GM23248 (cell line): ENCODE results near the gene CPNE5. TPM values are rescaled to one million over a fixed set of nuclear protein-coding genes. Genes with fewer than 3 reads are reported as not detected.

Experiments used
- DNase-seq: peaks from one replicate; pipeline ENCODE4 v3.0.0-alpha.2; 2015
- H2AFZ ChIP-seq: fragments of 200-600 bp; sonication (generic); 2 replicates; pipeline ENCODE4 v1.6.1; 2016; ENCODE audit warnings: antibody characterized with exemption
- H3F3A ChIP-seq: fragments of 200-600 bp; sonication (generic); 2 replicates; pipeline ENCODE4 v1.6.1; 2016; ENCODE audit warnings: mild to moderate bottlenecking, antibody characterized with exemption, mixed run types; ENCODE audit not compliant: insufficient read depth
- H3K27ac ChIP-seq: fragments of 200-600 bp; sonication (generic); 2 replicates; pipeline ENCODE4 v1.5.1; 2016; ENCODE audit warnings: mild to moderate bottlenecking
- H3K27me3 ChIP-seq: fragments of 200-600 bp; sonication (generic); replicated peaks from 2 replicates; pipeline ENCODE4 v1.6.1; 2016; ENCODE audit warnings: mild to moderate bottlenecking; ENCODE audit not compliant: insufficient read depth
- H3K36me3 ChIP-seq: fragments of 200-600 bp; sonication (generic); 2 replicates; pipeline ENCODE4 v1.6.1; 2016; ENCODE audit warnings: low read depth, mild to moderate bottlenecking
- H3K4me1 ChIP-seq: fragments of 200-600 bp; sonication (generic); 2 replicates; pipeline ENCODE4 v1.6.1; 2016; ENCODE audit warnings: mild to moderate bottlenecking; ENCODE audit not compliant: insufficient read depth
- H3K4me2 ChIP-seq: fragments of 200-600 bp; sonication (generic); one replicate; pipeline ENCODE4 v1.6.1; 2016; ENCODE audit warnings: mild to moderate bottlenecking; ENCODE audit not compliant: unreplicated experiment
- H3K4me3 ChIP-seq: fragments of 200-600 bp; sonication (generic); 2 replicates; pipeline ENCODE4 v1.5.1; 2016; ENCODE audit warnings: mild to moderate bottlenecking
- H3K79me2 ChIP-seq: fragments of 200-600 bp; sonication (generic); 2 replicates; pipeline ENCODE4 v1.6.1; 2016; ENCODE audit warnings: mild to moderate bottlenecking; ENCODE audit not compliant: insufficient read depth
- H3K9ac ChIP-seq: fragments of 200-600 bp; sonication (generic); 2 replicates; pipeline ENCODE4 v1.6.1; 2016; ENCODE audit warnings: mild to moderate bottlenecking
- H3K9me2 ChIP-seq: fragments of 200-600 bp; sonication (generic); 2 replicates; pipeline ENCODE4 v1.6.1; 2016; ENCODE audit warnings: mixed run types, mild to moderate bottlenecking, moderate library complexity; ENCODE audit not compliant: insufficient read depth
- H3K9me3 ChIP-seq: fragments of 200-600 bp; sonication (generic); one replicate; pipeline ENCODE4 v1.6.1; 2017; ENCODE audit warnings: low read depth
- H4K20me1 ChIP-seq: fragments of 200-600 bp; sonication (generic); 2 replicates; pipeline ENCODE4 v1.6.0; 2016; ENCODE audit not compliant: insufficient read depth
- EZH2 ChIP-seq: fragments of 200-600 bp; sonication (generic); IDR thresholded peaks from 2 replicates; pipeline ENCODE4 v1.6.1; 2018; ENCODE audit warnings: antibody characterized with exemption, mild to moderate bottlenecking; ENCODE audit not compliant: insufficient read depth, poor library complexity, severe bottlenecking
- EZH2phosphoT487 ChIP-seq: fragments of 200-600 bp; sonication (generic); IDR thresholded peaks from 2 replicates; pipeline ENCODE4 v1.6.1; 2018; ENCODE audit warnings: antibody characterized with exemption, moderate library complexity, mild to moderate bottlenecking, low read depth; ENCODE audit not compliant: insufficient read depth
- WGBS, 2 experiments: methylation state at CpG; one replicate each; pipeline ENCODE4 v1.1.6; 2015 to 2017; ENCODE audit warnings: low lambda C conversion rate in 2 of 2, low coverage in 1 of 2; ENCODE audit errors: missing lambda C conversion rate in 2 of 2; 5-methylcytosine and 5-hydroxymethylcytosine counted together
- in situ Hi-C: fragments of 300-500 bp; cut with MboI; formaldehyde crosslinking; loops from 2 replicates; pipeline ENCODE4 v1.15.0; 2020
- polyA plus RNA-seq: library from polyadenylated mRNA; unstranded; fragments of >200 nt; fragmentation: Nextera tagmentation; extraction: Ambion mirVana; gene quantifications from 2 replicates; pipeline ENCODE4 v1.2.1, GENCODE V29; 2016
- total RNA-seq: library from RNA; depleted of rRNA; stranded (reverse); fragments of >200 nt; shearing (Covaris generic); gene quantifications from 2 replicates; pipeline ENCODE4 v1.2.3, GENCODE V29; 2014

The CPNE5 gene
- total and polyA plus RNA-seq, 2 experiments from 2014 or later, result 0.23 TPM; not detected in 1

GRCh38 chr6:36865835-36866234 is 26.6 kb upstream of the CPNE5 start:
- Histone ChIP-seq H3F3A (no peaks in the 10 kb centered on the region), H3K9me3 (no peaks in the 10 kb centered on the region), H2AFZ (no peak overlapping the region), H3K27me3 (no peaks in the 10 kb centered on the region), H3K36me3 (no peaks in the 10 kb centered on the region; the same call in 1 of the 2 replicates), H3K79me2 (peaks cover 55% of the 10 kb centered on the region), H3K9ac (no peak overlapping the region), H3K4me3 (no peak overlapping the region), H4K20me1 (no peaks in the 10 kb centered on the region), H3K9me2 (no peaks in the 10 kb centered on the region), H3K4me2 (no peak overlapping the region), H3K4me1 (no peaks in the 10 kb centered on the region), H3K27ac (no peak overlapping the region)
- TF ChIP-seq EZH2phosphoT487 (no peak), EZH2 (no peak)
- in situ Hi-C loops, result no loop called here
- 77 to 85% methylated on average over 2 of the region's 2 CpGs for WGBS, 2 experiments
- DNase-seq, result no peak

DNA sequence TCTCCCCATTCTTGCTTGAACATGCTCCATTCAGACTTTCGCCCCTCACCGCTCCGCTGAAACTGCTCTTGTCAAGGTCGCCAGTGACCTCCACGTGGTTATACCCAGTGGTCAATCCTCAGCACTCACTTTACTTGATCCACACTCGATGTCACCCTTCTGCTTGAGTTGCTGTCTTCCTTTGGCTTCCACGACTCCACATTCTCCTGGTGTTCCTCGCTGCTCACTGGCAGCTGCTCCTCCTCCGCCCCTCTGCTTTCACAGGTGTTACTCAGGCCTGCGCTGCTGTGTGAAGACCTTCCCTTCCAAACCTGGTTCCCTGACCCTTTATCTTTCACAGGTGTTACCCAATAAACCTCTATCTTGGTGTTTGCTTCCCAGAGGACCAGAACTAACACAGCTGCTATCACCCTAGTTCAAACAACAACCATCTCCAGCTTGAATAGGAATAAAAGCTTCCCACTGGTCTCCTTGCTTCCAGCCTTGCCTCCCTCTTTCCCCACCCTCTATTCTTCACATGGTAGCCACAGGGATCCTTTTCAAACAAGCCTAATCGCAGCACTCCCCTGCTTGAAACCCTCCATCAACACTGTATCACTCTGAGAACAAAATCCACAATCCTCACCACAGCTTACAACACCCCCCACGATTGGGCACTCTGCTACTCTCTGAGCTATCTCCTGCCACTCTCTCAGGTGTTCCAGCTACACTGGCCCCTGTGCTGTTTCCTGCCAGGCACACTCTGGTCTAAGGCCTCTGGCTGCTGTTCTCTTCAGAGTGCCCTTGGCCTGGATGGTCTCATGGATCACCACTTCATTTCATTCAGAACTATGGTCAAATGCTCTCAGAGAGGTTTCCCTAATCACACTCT is 24.7 kb upstream of the CPNE5 start:
- WGBS, 2 experiments, result 90 to 91% methylated on average over 12 of the region's 12 CpGs
- no peaks in the 10 kb centered on the region for H3K27me3 ChIP-seq
- no peak overlapping the region for H2AFZ ChIP-seq
- no peak for DNase-seq
- in situ Hi-C loops, result no loop called here
- H3K79me2 ChIP-seq, result peaks cover 63% of the 10 kb centered on the region
- no peak for TF ChIP-seq EZH2
- no peak for TF ChIP-seq EZH2phosphoT487
- peaks cover 1% of the 10 kb centered on the region for H3K4me1 ChIP-seq
- H3K9me2 ChIP-seq, result no peaks in the 10 kb centered on the region
- H3F3A ChIP-seq, result no peaks in the 10 kb centered on the region
- no peaks in the 10 kb centered on the region for H4K20me1 ChIP-seq
- no peak overlapping the region for H3K4me2 ChIP-seq
- H3K27ac ChIP-seq, result no peak overlapping the region
- H3K36me3 ChIP-seq, result no peaks in the 10 kb centered on the region; the same call in 1 of the 2 replicates
- H3K9ac ChIP-seq, result no peak overlapping the region
- H3K9me3 ChIP-seq, result no peaks in the 10 kb centered on the region
- no peak overlapping the region for H3K4me3 ChIP-seq

GRCh38 chr6:36862848-36863382 is 23.7 kb upstream of the CPNE5 start:
- 82 to 89% methylated on average over 4 of the region's 4 CpGs for WGBS, 2 experiments
- Histone ChIP-seq H2AFZ (no peak overlapping the region), H3K4me1 (peaks cover 9% of the 10 kb centered on the region), H3K9ac (no peak overlapping the region), H3K27me3 (no peaks in the 10 kb centered on the region), H3K9me3 (no peaks in the 10 kb centered on the region), H3K4me2 (no peak overlapping the region), H3K79me2 (peaks cover 64% of the 10 kb centered on the region), H3K27ac (no peak overlapping the region), H4K20me1 (no peaks in the 10 kb centered on the region), H3F3A (no peaks in the 10 kb centered on the region), H3K9me2 (no peaks in the 10 kb centered on the region), H3K4me3 (no peak overlapping the region), H3K36me3 (no peaks in the 10 kb centered on the region; the same call in 1 of the 2 replicates)
- no peak for DNase-seq
- TF ChIP-seq EZH2phosphoT487 (no peak), EZH2 (no peak)
- in situ Hi-C loops, result no loop called here

DNA sequence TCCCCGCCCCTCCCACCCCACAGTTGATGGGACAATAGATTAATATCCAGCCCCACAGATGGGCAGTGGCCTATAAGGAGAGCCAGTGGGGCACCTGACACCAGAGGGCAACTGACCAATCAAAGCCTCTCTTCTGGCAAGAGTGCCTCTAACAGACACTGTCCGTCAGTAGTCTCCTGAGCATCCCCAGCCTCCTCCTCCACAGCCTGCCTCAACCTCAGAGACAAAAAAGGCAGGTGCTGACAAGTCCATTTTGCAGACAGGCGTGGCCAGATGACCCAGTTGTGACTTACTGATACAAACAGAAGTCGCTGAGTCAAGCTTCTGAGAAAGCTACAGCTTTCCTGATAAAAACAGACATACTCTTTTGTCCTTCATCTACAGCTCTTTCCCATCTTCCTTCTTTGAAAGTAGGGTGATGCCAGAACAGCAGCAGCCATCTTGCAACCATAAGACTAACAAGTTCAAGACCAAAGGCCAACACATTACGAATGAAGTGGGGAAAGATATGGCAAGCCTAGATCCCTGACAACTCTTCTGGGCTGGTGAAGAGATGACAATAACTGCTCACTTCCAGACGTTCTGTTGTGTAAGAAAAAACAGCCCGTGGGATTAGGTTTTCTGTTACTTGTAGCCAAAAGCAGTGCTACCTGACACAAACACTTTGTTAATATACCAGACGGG is 23.1 kb upstream of the CPNE5 start:
- no peak for TF ChIP-seq EZH2
- no peak for TF ChIP-seq EZH2phosphoT487
- H3K79me2 ChIP-seq, result peaks cover 64% of the 10 kb centered on the region

More for the DNA sequence above, 23.1 kb upstream of the CPNE5 start:
- H3K27ac ChIP-seq, result no peak overlapping the region
- no peak overlapping the region for H3K9ac ChIP-seq
- H3K9me2 ChIP-seq, result no peaks in the 10 kb centered on the region
- no peaks in the 10 kb centered on the region for H4K20me1 ChIP-seq
- H2AFZ ChIP-seq, result no peak overlapping the region
- in situ Hi-C loops, result no loop called here
- H3K36me3 ChIP-seq, result no peaks in the 10 kb centered on the region; the same call in 1 of the 2 replicates
- H3K4me2 ChIP-seq, result no peak overlapping the region
- H3F3A ChIP-seq, result no peaks in the 10 kb centered on the region
- H3K9me3 ChIP-seq, result no peaks in the 10 kb centered on the region
- H3K4me1 ChIP-seq, result peaks cover 9% of the 10 kb centered on the region
- no peak for DNase-seq
- WGBS, 2 experiments, result 83 to 84% methylated on average over 8 of the region's 8 CpGs
- H3K4me3 ChIP-seq, result no peak overlapping the region
- no peaks in the 10 kb centered on the region for H3K27me3 ChIP-seq
